Motor neuron (in vitro differentiated cells): ENCODE data around the gene KCNT1. TPM values are rescaled to one million over a fixed set of nuclear protein-coding genes. Genes with fewer than 3 reads are reported as not detected.

Experiments used
- ATAC-seq, 8 experiments: fragments of 200-7000 bp; cut with Tn5 transposase; replicated peaks in 6 of 8; 2 replicates each; pipeline ENCODE4 v1.8.0; 2021; ENCODE audit warnings: mild to moderate bottlenecking in 8 of 8, moderate library complexity in 8 of 8
- H3K27ac ChIP-seq, 2 donors: fragments of 250-450 bp; sonication (Bioruptor Pico); 2 replicates each; pipeline ENCODE4 v1.9.0; 2021; ENCODE audit warnings: antibody characterized with exemption in 2 of 2, mild to moderate bottlenecking in 2 of 2, moderate library complexity in 1 of 2
- H3K4me1 ChIP-seq, 2 donors: fragments of 250-450 bp; sonication (Bioruptor Pico); replicated peaks in 1 of 2; 2 replicates each; pipeline ENCODE4 v1.6.1; 2021; ENCODE audit warnings: antibody characterized with exemption in 2 of 2, mild to moderate bottlenecking in 2 of 2, moderate library complexity in 1 of 2
- H3K4me3 ChIP-seq, 5 donors: fragments of 250-450 bp; sonication (Bioruptor Pico); 2 replicates each; pipeline ENCODE4 v1.9.0; 2021; ENCODE audit warnings: antibody characterized with exemption in 5 of 5, mild to moderate bottlenecking in 5 of 5, moderate library complexity in 4 of 5
- WGBS, 10 experiments: fragments of 450-650 bp; shearing (Covaris generic); methylation state at CpG; one replicate each; pipeline ENCODE4 v1.0.0; 2022; 5-methylcytosine and 5-hydroxymethylcytosine counted together
- in situ Hi-C, 9 experiments: fragments of 400-800 bp; cut with MboI; loops; one replicate each; pipeline ENCODE4 v1.15.0; 2021; ENCODE audit warnings: low sequenced_read_pairs in 9 of 9, low pct_unique_long_range_greater_than_20kb in 2 of 9; ENCODE audit not compliant: unreplicated experiment in 9 of 9
- total RNA-seq, 8 experiments: library from RNA; unstranded; fragments of 300-600 nt; gene quantifications; 2 replicates each; pipeline versions ENCODE4 v1.2.3 to v1.2.4, GENCODE V29; 2022

The KCNT1 gene
- total RNA-seq, 8 experiments from 2014 or later: 0.11 to 1.1 (median 0.38) TPM

GRCh38 chr9:135707252-135708138, 5.5 kb downstream of the KCNT1 start:
- Histone ChIP-seq H3K27ac (no peak overlapping the region), H3K4me1 (no peaks in the 10 kb centered on the region), H3K4me3 (no peak overlapping the region)
- peak in 6 of 8 experiments; percentile 34 to 80 (median 64) for ATAC-seq
- 0 to 41% (median 20%) methylated on average over 1 to 8 of the region's 23 CpGs; no CpG with 5 or more reads in 5 of the 10 experiments for WGBS, 10 experiments
- in situ Hi-C loops: no loop called here

GRCh38 chr9:135708164-135708563, 6.2 kb downstream of the KCNT1 start:
- peak in 1 of 8 experiments; percentile 36 for ATAC-seq
- peaks cover 0 to 6% of the 10 kb centered on the region in 2 donors for H3K4me1 ChIP-seq
- no peak overlapping the region for H3K4me3 ChIP-seq
- 20 to 100% (median 55%) methylated on average over 1 to 3 of the region's 4 CpGs; no CpG with 5 or more reads in 5 of the 10 experiments for WGBS, 10 experiments
- in situ Hi-C loops: no loop called here
- no peak overlapping the region for H3K27ac ChIP-seq

- Histone ChIP-seq H3K4me1 (peaks cover 3 to 25% of the 10 kb centered on the region in 2 donors), H3K4me3 (no peak overlapping the region), H3K27ac (no peak overlapping the region)
- ATAC-seq: no peak
- WGBS, 10 experiments: 53 to 93% (median 59%) methylated on average over 3 to 4 of the region's 12 CpGs; no CpG with 5 or more reads in 6 of the 10 experiments
- in situ Hi-C loops: no loop called here
These were observed 9.4 kb downstream of the KCNT1 start for GRCh38 chr9:135711391-135711790.

GRCh38 chr9:135711881-135712280, 9.9 kb downstream of the KCNT1 start:
- no peak overlapping the region for H3K27ac ChIP-seq
- WGBS, 10 experiments: 60 to 100% (median 87%) methylated on average over 1 to 3 of the region's 10 CpGs; no CpG with 5 or more reads in 7 of the 10 experiments
- H3K4me1 ChIP-seq: peaks cover 3 to 25% of the 10 kb centered on the region in 2 donors
- no peak overlapping the region for H3K4me3 ChIP-seq
- in situ Hi-C loops: no loop called here
- no peak for ATAC-seq

GRCh38 chr9:135712613-135713295, 10.8 kb downstream of the KCNT1 start:
- in situ Hi-C loops: no loop called here
- 0 to 80% (median 20%) methylated on average over 1 to 3 of the region's 16 CpGs; no CpG with 5 or more reads in 3 of the 10 experiments for WGBS, 10 experiments
- Histone ChIP-seq H3K4me1 (peaks cover 3 to 25% of the 10 kb centered on the region in 2 donors), H3K4me3 (no peak overlapping the region), H3K27ac (no peak overlapping the region)
- peak in 2 of 8 experiments; percentile 33 to 36 for ATAC-seq

- in situ Hi-C loops: no loop called here
- peak overlapping the region; percentile 18 to 36 (median 22) for H3K4me3 ChIP-seq
- H3K4me1 ChIP-seq: peaks cover 3 to 25% of the 10 kb centered on the region in 2 donors
- no CpG with 5 or more reads among the region's 103 CpGs for WGBS, 10 experiments
- ATAC-seq: peak in 6 of 8 experiments; percentile 50 to 76 (median 70)
- H3K27ac ChIP-seq: no peak overlapping the region
These were observed 12.5 kb downstream of the KCNT1 start for GRCh38 chr9:135714242-135715055.

GRCh38 chr9:135715056-135715595, 13.1 kb downstream of the KCNT1 start:
- Histone ChIP-seq H3K4me3 (peak overlapping the region in 1 of 5 donors; percentile 36), H3K27ac (no peak overlapping the region), H3K4me1 (peaks cover 3 to 26% of the 10 kb centered on the region in 2 donors)
- no peak for ATAC-seq
- in situ Hi-C loops: no loop called here
- WGBS, 10 experiments: 6 to 80% (median 14%) methylated on average over 1 to 8 of the region's 23 CpGs; no CpG with 5 or more reads in 4 of the 10 experiments

GRCh38 chr9:135716045-135716444, 14.1 kb downstream of the KCNT1 start:
- in situ Hi-C loops: no loop called here
- peaks cover 3 to 29% of the 10 kb centered on the region in 2 donors for H3K4me1 ChIP-seq
- no peak overlapping the region for H3K27ac ChIP-seq
- no peak for ATAC-seq
- WGBS, 10 experiments: 57 to 73% (median 63%) methylated on average over 4 to 7 of the region's 11 CpGs; no CpG with 5 or more reads in 7 of the 10 experiments
- H3K4me3 ChIP-seq: no peak overlapping the region

- in situ Hi-C loops: no loop called here
- no peak overlapping the region for H3K4me3 ChIP-seq
- H3K27ac ChIP-seq: no peak overlapping the region
- 0 to 80% (median 53%) methylated on average over 1 to 5 of the region's 13 CpGs; no CpG with 5 or more reads in 6 of the 10 experiments for WGBS, 10 experiments
- H3K4me1 ChIP-seq: peaks cover 3 to 29% of the 10 kb centered on the region in 2 donors
- ATAC-seq: no peak
These were observed 15.4 kb downstream of the KCNT1 start for GRCh38 chr9:135717410-135717809.

GRCh38 chr9:135718616-135719015, 16.6 kb downstream of the KCNT1 start:
- no peak overlapping the region for H3K4me3 ChIP-seq
- H3K4me1 ChIP-seq: peaks cover 3 to 19% of the 10 kb centered on the region in 2 donors

GRCh38 chr9:135719472-135719871, 17.5 kb downstream of the KCNT1 start:
- in situ Hi-C loops: no loop called here
- ATAC-seq: no peak
- Histone ChIP-seq H3K4me1 (peaks cover 3 to 11% of the 10 kb centered on the region in 2 donors), H3K27ac (no peak overlapping the region), H3K4me3 (no peak overlapping the region)
- 0 to 83% (median 50%) methylated on average over 1 to 4 of the region's 9 CpGs; no CpG with 5 or more reads in 7 of the 10 experiments for WGBS, 10 experiments

More at GRCh38 chr9:135718616-135719015, 16.6 kb downstream of the KCNT1 start:
- H3K27ac ChIP-seq: no peak overlapping the region
- WGBS, 10 experiments: 35 to 73% methylated on average over 3 to 13 of the region's 15 CpGs; no CpG with 5 or more reads in 8 of the 10 experiments
- peak in 5 of 8 experiments; percentile 23 to 56 (median 42) for ATAC-seq
- in situ Hi-C loops: no loop called here

- WGBS, 10 experiments: 27 to 73% (median 55%) methylated on average over 2 to 3 of the region's 18 CpGs; no CpG with 5 or more reads in 7 of the 10 experiments
- no peak overlapping the region for H3K4me3 ChIP-seq
- in situ Hi-C loops: no loop called here
- peaks cover 0 to 6% of the 10 kb centered on the region in 2 donors for H3K4me1 ChIP-seq
- no peak overlapping the region for H3K27ac ChIP-seq
- ATAC-seq: no peak
These were observed 20.4 kb downstream of the KCNT1 start for GRCh38 chr9:135722365-135722764.
